Measurements from ENCODE around the gene CTBS.
"Not testable (repeated sequence)": the region's sequence is repeated elsewhere in the genome, so short reads cannot be mapped to it uniquely, and the experiment has no call there.

CTBS gene

DNA sequence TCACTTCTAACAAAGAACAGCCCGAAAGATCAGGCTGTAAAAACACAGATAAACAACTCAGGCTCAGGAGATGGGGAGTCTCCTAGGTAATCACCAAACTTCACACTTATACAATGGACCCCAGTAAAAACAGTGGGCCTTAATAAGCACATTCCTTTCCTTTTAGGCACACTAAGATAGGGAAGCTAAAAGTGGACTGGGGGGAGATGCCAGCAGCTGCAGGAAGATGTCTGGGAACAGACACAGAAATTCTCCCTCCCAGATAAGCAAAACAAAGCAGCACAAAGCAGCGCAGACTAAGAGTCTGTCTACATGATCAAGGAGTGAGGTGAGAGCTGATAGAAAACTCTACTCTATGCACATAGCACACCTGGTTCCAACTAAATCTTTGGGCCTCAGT is 29.0 kb upstream of the CTBS start:
- TF ChIP-seq, protein P1, sequence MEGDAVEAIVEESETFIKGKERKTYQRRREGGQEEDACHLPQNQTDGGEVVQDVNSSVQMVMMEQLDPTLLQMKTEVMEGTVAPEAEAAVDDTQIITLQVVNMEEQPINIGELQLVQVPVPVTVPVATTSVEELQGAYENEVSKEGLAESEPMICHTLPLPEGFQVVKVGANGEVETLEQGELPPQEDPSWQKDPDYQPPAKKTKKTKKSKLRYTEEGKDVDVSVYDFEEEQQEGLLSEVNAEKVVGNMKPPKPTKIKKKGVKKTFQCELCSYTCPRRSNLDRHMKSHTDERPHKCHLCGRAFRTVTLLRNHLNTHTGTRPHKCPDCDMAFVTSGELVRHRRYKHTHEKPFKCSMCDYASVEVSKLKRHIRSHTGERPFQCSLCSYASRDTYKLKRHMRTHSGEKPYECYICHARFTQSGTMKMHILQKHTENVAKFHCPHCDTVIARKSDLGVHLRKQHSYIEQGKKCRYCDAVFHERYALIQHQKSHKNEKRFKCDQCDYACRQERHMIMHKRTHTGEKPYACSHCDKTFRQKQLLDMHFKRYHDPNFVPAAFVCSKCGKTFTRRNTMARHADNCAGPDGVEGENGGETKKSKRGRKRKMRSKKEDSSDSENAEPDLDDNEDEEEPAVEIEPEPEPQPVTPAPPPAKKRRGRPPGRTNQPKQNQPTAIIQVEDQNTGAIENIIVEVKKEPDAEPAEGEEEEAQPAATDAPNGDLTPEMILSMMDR (IDR thresholded peaks at IDR 0.05; ENCODE audit: low read depth, low read length): no peak
- DNase-seq (ENCODE audit: extremely low read depth, low read depth): no peak

DNA sequence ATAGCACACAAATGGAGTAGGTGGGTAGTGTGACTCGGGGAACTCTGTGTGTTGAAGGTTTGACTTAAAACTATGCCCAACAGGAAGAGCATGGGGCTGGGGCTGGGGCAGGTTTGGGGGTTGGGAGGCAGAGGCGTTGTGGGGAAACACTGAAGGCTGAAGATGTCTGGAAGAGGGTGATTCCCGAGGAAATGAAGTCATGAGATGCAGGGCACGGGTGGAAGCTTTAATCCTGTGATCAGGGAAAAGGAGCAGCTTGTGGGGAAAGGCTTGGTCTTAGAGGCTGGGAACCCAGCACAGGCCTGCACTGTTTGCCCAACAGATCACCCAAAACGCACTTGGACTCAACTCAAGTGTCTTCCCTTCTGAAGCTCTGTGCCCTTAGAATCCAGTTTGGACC is 26.6 kb upstream of the CTBS start:
- no peak for DNase-seq (ENCODE audit: extremely low read depth, low read depth)

DNA sequence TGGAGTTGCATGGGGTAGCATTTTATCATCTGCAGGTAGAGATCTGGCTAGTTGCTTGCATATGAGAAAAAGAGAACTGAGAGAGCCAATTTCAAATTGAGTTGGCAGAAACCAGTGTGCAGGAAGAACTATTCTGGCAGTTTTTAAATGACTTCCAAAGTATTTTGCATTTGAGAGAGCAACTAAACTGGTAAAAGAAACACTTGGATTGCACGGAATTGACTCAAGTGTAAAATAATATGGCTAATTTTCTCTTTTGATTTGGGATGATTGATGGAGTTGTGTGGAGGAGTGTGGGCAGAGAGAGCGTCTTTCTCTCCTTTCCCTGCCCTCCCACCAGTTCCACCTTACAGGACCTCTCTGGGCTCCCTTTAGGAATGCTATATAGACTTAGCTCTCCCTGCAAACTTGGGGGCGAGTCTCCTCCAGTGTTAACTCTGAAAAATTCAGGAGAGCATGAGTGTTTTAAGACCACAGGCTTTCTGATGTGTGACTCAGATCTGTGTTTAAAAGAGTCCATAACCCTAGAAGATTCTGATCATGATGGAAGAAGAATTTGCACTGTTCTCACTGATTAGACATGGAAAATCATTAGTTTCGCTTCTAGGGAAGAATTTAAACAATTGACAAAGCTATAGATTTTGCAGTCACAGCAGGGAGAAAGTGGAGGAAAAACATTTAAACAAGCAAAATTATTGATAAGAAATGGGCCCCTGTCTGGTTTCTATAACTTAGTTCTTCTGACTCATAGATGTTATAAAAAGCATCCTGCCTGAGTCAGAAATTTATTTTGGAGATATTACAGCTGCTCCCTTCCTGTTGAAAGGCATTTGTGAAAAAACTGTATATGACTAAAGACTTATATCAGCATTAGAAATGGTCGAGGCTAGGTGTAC is 24.9 kb upstream of the CTBS start:
- TF ChIP-seq, protein P1 (IDR thresholded peaks at IDR 0.05; ENCODE audit: low read depth, low read length): no peak

More for the DNA sequence above, 26.6 kb upstream of the CTBS start:
- TF ChIP-seq, protein P1 (IDR thresholded peaks at IDR 0.05; ENCODE audit: low read depth, low read length): no peak

DNA sequence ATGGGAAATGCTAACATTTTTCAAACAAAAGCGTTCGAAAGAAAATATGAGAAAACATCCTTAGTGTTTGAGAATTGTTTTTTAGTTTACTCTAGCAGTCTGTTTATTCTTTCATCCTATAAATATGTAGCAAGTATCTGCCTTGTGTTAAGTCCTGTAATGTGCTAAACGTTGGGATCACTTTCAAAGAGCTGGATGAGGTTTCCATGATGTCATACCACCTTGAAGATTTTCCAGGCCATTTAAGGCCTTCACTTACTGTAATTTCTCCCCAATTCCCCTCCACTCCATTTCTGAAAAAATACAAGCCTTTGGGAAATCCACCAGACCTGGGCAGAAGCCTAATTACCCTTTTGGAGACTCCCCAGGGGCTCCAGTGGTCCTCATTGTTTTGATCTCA is 24.2 kb upstream of the CTBS start:
- DNase-seq (ENCODE audit: extremely low read depth, low read depth): no peak
- TF ChIP-seq, protein P1 (IDR thresholded peaks at IDR 0.05; ENCODE audit: low read depth, low read length): no peak

More for the DNA sequence above, 24.9 kb upstream of the CTBS start:
- no peak for DNase-seq (ENCODE audit: extremely low read depth, low read depth)

DNA sequence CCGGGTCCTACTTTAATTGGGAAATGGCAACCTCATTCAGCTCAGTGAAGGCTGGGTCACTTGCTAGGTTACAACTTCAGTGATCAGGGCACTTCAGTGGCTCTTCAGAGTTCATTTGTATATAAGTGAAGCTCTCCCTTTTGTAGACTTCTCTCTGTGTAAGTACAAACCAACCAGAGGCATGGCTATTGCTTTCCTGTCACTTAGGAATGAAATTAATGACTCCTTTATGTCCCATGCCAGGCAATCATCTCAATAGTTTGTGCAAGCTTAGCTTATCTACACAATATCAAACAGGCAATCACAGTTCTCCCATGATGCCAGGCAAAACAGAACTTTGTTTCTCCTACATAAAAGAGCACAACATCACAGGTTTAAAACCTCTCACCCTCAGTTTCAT is 22.8 kb upstream of the CTBS start:
- DNase-seq (ENCODE audit: extremely low read depth, low read depth): no peak
- TF ChIP-seq, protein P1 (IDR thresholded peaks at IDR 0.05; ENCODE audit: low read depth, low read length): no peak

DNA sequence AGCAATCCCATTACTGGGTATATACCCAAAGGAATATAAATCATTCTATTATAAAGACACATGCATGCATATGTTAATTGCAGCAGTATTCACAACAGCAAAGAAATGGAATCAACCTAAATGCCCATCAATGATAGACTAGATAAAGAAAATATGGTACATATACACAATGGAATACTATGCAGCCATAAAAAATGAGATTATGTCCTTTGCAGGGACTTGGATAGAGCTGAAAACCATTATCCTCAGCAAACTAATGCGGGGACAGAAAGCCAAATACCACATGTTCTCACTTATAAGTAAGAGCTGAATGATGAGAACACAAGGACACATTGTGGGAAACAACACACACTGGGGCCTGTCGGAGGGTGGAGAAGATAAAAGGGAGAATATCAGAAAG is 20.7 kb upstream of the CTBS start:
- not testable (repeated sequence) for DNase-seq (ENCODE audit: extremely low read depth, low read depth)

DNA sequence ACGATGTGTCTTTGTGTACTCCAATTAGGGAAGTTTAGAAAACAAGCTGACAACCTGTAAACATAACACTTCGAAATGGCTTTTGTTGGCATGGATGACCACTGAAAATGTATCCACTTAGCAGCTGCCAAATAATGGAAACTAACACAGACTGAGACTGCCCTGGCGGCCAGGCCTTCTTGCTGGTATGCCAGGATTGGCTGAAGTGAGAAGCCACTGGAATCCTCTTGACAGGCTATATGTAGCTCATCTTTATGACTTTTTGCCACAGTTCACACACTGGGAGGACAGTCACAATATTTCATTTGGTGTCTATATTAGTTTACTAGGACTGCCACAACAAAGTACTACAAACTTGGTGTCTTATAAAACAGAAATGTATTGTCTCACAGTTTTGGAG is 12.9 kb upstream of the CTBS start:
- TF ChIP-seq, protein P1 (IDR thresholded peaks at IDR 0.05; ENCODE audit: low read depth, low read length): no peak
- no peak for DNase-seq (ENCODE audit: extremely low read depth, low read depth)

DNA sequence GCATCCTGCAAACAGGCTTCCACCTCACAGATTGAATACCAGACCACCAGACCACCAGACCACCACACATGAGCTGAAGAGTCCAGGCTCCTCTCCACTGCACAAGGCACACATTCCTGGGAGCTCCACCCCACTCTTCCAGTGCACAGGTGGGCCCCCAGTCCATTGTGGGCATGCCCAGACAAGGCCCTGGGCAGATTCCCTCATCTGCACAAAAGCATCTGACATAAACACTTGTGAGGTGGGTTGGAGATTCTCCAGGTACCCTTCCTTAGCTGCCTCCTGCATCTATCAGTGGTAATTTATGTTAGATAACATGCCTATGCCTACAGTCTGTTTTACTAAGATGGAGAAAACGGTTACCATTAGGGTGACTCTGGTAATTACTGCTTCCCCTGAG is 11.6 kb upstream of the CTBS start:
- TF ChIP-seq, protein P1 (IDR thresholded peaks at IDR 0.05; ENCODE audit: low read depth, low read length): no peak
- no peak for DNase-seq (ENCODE audit: extremely low read depth, low read depth)
